OCI-LY7 (cell line): ENCODE data around the gene PHKA2. TPM values are rescaled to one million over a fixed set of nuclear protein-coding genes. Genes with fewer than 3 reads are reported as not detected.
"Not testable (repeated sequence)": the region's sequence is repeated elsewhere in the genome, so short reads cannot be mapped to it uniquely, and the experiment has no call there.

Experiments
- BruUV-seq: library from RNA; stranded (reverse); fragments of 400-500 nt; replicated peaks from 2 replicates; lab custom pipeline; 2021; lab: Mats Ljungman, UMichigan
- CTCF ChIA-PET: fragments of 300-600 bp; sonication (Branson Sonifier 250); formaldehyde crosslinking; loops from one replicate; lab custom pipeline; 2022; ENCODE audit warnings: antibody characterized with exemption; ENCODE audit not compliant: unreplicated experiment; lab: Charles Lee
- POLR2A ChIA-PET: fragments of 300-600 bp; sonication (Branson Sonifier 250); formaldehyde crosslinking; loops from one replicate; lab custom pipeline; 2022; ENCODE audit warnings: antibody characterized with exemption; lab: Charles Lee
- DNase-seq: peaks from one replicate; pipeline ENCODE4 v3.0.0-alpha.2; 2015; ENCODE audit warnings: low spot score
- H2AFZ ChIP-seq: fragments of 200-600 bp; sonication (generic), shearing (Covaris generic); 2 replicates; pipeline ENCODE4 v1.6.1; 2014; ENCODE audit warnings: mild to moderate bottlenecking, antibody characterized with exemption, low read length, moderate library complexity
- H3K27ac ChIP-seq: fragments of 200-600 bp; sonication (generic); 2 replicates; pipeline ENCODE4 v1.5.1; 2014; ENCODE audit warnings: mixed run types, low read depth, mild to moderate bottlenecking, moderate library complexity, low read length, inconsistent platforms; ENCODE audit not compliant: poor library complexity, severe bottlenecking
- H3K36me3 ChIP-seq: fragments of 200-600 bp; sonication (generic); 2 replicates; pipeline ENCODE4 v1.6.1; 2014; ENCODE audit warnings: mild to moderate bottlenecking, antibody characterized with exemption, low read length, moderate library complexity, mixed read lengths; ENCODE audit not compliant: insufficient read depth
- H3K4me1 ChIP-seq: fragments of 200-600 bp; sonication (generic); 2 replicates; pipeline ENCODE4 v1.5.1; 2014; ENCODE audit warnings: mild to moderate bottlenecking, low read length; ENCODE audit not compliant: insufficient read depth, poor library complexity, severe bottlenecking
- H3K4me2 ChIP-seq: fragments of 200-600 bp; sonication (generic); 2 replicates; pipeline ENCODE4 v1.6.1; 2014; ENCODE audit warnings: mild to moderate bottlenecking, low read length
- H3K4me3 ChIP-seq: fragments of 200-600 bp; sonication (generic); 2 replicates; pipeline ENCODE4 v1.5.1; 2014; ENCODE audit warnings: mild to moderate bottlenecking, low read depth, low read length; ENCODE audit not compliant: poor library complexity, severe bottlenecking
- H3K79me2 ChIP-seq: fragments of 200-600 bp; sonication (generic); 2 replicates; pipeline ENCODE4 v1.6.1; 2016; ENCODE audit warnings: low read depth, mild to moderate bottlenecking, low read length, moderate library complexity, mixed read lengths; ENCODE audit not compliant: insufficient read depth
- H3K9me2 ChIP-seq: fragments of 200-600 bp; sonication (generic); 2 replicates; pipeline ENCODE4 v1.6.1; 2016; ENCODE audit warnings: mild to moderate bottlenecking, low read length, mixed read lengths; ENCODE audit not compliant: insufficient read depth
- H3K9me3 ChIP-seq: fragments of 200-600 bp; sonication (generic); 2 replicates; pipeline ENCODE4 v1.6.1; 2014; ENCODE audit warnings: mild to moderate bottlenecking, mixed run types, low read length, mixed read lengths
- H4K20me1 ChIP-seq: fragments of 200-600 bp; sonication (generic); 2 replicates; pipeline ENCODE4 v1.6.1; 2014; ENCODE audit warnings: mild to moderate bottlenecking, antibody characterized with exemption, low read length, moderate library complexity, mixed read lengths; ENCODE audit not compliant: insufficient read depth
- EZH2phosphoT487 ChIP-seq: fragments of 200-600 bp; sonication (generic); IDR thresholded peaks from 2 replicates; pipeline ENCODE4 v1.6.1; 2018; ENCODE audit warnings: low read depth, borderline replicate concordance, mild to moderate bottlenecking, mixed run types, antibody characterized with exemption, low read length, moderate library complexity, mixed read lengths
- intact Hi-C: fragments of 100-400 bp; cut with micrococcal nuclease; formaldehyde crosslinking; loops from one replicate; pipeline ENCODE4 v1.10.0; 2022; ENCODE audit not compliant: unreplicated experiment
- total RNA-seq, 2 experiments: library from RNA; depleted of rRNA in 1 of 2; stranded (reverse); fragments of >200 nt in 1 of 2; shearing (Covaris generic) in 1 of 2; gene quantifications; 2 replicates each; pipeline ENCODE4 v1.2.3, GENCODE V29; 2014 to 2022
- TF ChIP-seq, protein P1 (sequence below): fragments of 200-600 bp; sonication (generic); conservative IDR thresholded peaks from 2 replicates; pipeline ENCODE4 v1.5.1; 2014; ENCODE audit warnings: mild to moderate bottlenecking, antibody characterized with exemption, low read length, moderate library complexity, mixed read lengths

Gene PHKA2
- total RNA-seq, 2 experiments from 2014 or later: 24.1 to 41.4 TPM

GRCh38 chrX:19017271-19017670 lies 33.4 kb upstream of the PHKA2 start:
- TF ChIP-seq EZH2phosphoT487: no peak
- TF ChIP-seq, protein P1, sequence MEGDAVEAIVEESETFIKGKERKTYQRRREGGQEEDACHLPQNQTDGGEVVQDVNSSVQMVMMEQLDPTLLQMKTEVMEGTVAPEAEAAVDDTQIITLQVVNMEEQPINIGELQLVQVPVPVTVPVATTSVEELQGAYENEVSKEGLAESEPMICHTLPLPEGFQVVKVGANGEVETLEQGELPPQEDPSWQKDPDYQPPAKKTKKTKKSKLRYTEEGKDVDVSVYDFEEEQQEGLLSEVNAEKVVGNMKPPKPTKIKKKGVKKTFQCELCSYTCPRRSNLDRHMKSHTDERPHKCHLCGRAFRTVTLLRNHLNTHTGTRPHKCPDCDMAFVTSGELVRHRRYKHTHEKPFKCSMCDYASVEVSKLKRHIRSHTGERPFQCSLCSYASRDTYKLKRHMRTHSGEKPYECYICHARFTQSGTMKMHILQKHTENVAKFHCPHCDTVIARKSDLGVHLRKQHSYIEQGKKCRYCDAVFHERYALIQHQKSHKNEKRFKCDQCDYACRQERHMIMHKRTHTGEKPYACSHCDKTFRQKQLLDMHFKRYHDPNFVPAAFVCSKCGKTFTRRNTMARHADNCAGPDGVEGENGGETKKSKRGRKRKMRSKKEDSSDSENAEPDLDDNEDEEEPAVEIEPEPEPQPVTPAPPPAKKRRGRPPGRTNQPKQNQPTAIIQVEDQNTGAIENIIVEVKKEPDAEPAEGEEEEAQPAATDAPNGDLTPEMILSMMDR: peak; percentile 70
- Histone ChIP-seq H3K4me2 (no peak overlapping the region), H3K9me3 (no peaks in the 10 kb centered on the region), H3K4me3 (no peak overlapping the region), H3K9me2 (no peaks in the 10 kb centered on the region), H3K4me1 (no peaks in the 10 kb centered on the region), H3K36me3 (no peaks in the 10 kb centered on the region), H3K79me2 (no peaks in the 10 kb centered on the region), H2AFZ (no peak overlapping the region), H4K20me1 (no peaks in the 10 kb centered on the region), H3K27ac (no peak overlapping the region)
- peak; percentile 8 for DNase-seq
- CTCF ChIA-PET: no interaction called here
- intact Hi-C loops: loop anchor here (10.0 kb wide), 1 partner anchor 318 kb away; no protein-coding TSS in a partner anchor
- POLR2A ChIA-PET: interaction anchor here (0.5 kb wide), 1 partner anchor 578 kb away, joined by 3 read pairs; no protein-coding TSS in a partner anchor
- no TSS peak for BruUV-seq

DNA sequence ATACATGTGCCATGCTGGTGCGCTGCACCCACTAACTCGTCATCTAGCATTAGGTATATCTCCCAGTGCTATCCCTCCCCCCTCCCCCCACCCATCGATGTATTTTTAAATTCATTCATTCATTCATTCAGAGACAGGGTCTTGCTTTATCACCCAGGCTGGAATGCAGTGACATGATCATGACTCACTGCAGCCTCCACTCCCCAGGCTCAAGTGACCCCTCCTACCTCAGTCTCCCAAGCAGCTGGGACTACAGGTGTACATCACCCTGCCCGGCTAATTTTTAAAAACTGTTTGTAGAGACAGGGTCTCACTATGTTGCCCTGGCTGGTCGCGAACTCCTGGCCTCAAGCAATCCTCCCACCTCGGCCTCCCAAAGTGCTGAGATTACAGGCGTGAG lies 32.7 kb upstream of the PHKA2 start:
- DNase-seq, H3K4me1 ChIP-seq, H3K4me3 ChIP-seq, BruUV-seq, H2AFZ ChIP-seq, H3K36me3 ChIP-seq, POLR2A ChIA-PET, CTCF ChIA-PET, H3K27ac ChIP-seq, H3K9me3 ChIP-seq, H4K20me1 ChIP-seq, H3K9me2 ChIP-seq, H3K4me2 ChIP-seq, H3K79me2 ChIP-seq: not testable (repeated sequence)
- intact Hi-C loops: loop anchor here (10.0 kb wide), 1 partner anchor 318 kb away; no protein-coding TSS in a partner anchor

DNA sequence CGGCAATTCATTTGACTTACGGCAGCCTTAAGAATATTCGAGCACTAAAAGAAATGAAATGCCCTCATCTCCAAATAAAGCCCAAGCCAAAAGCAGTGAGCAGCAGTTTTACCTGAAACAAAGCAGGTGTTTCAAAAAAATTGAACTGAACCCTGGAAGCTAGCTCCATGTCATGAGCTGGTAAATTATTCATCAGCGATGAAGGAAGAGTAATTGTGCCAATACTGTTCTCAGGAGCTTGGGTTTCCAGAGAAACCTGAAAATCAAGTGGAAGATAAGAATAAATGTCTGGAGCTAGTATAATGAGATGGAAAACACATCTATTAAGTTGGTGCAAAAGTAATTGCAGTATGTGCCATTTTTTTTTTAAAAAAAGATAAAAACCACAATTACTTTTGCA lies 24.0 kb upstream of the PHKA2 start:
- Histone ChIP-seq H3K4me1 (no peaks in the 10 kb centered on the region), H3K4me3 (no peak overlapping the region), H3K4me2 (no peak overlapping the region), H3K79me2 (no peaks in the 10 kb centered on the region), H2AFZ (no peak overlapping the region), H3K36me3 (no peaks in the 10 kb centered on the region), H3K9me3 (no peaks in the 10 kb centered on the region), H4K20me1 (no peaks in the 10 kb centered on the region), H3K27ac (no peak overlapping the region), H3K9me2 (no peaks in the 10 kb centered on the region)
- no peak for DNase-seq
- intact Hi-C loops: no loop called here
- CTCF ChIA-PET: no interaction called here
- TF ChIP-seq EZH2phosphoT487: no peak
- TF ChIP-seq, protein P1: no peak
- BruUV-seq: no TSS peak
- POLR2A ChIA-PET: no interaction called here
